ENCODE measurements around the gene RNGTT.
"Not testable (repeated sequence)": the region's sequence is repeated elsewhere in the genome, so short reads cannot be mapped to it uniquely, and the experiment has no call there.

Gene RNGTT

DNA sequence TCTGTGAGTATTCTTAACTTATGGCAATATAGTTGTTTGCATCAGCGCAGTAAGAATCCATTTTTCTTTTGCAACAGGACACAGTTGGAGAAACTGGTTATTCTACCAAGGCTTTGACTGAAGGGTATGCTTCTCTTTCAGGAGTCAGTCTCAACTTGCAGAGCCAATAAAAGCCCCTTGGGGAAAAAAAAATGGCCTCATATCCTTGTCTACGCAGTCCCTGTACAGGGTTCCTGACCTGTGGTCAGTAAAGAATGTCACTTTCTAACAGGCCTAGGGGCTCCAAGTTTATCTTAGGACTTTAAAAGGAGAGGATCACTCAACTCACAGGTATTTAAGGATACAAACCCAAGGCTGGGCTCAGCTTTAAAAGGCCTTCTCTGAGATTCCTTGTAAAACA is 6.9 kb upstream of the RNGTT start:
- no peak for DNase-seq (ENCODE audit: low read depth in 2 of 2)

DNA sequence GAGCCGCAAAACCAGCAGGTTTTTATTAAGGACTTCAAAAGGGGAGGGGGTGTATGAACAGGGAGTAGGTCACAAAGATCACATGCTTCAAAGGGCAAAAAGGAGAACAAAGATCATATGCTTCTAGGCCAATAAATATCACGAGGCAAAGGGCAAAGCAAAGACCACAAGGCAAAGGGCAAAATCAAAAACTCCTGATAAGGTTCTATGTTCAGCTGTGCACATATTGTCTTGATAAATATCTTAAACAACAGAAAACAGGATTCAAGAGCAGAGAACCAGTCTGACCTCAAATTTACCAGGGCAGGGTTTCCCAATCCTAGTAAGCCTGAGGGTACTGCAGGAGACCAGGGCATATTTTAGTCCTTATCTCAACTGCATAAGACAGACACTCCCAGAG is 5.8 kb upstream of the RNGTT start:
- not testable (repeated sequence) for DNase-seq (ENCODE audit: low read depth in 2 of 2)

DNA sequence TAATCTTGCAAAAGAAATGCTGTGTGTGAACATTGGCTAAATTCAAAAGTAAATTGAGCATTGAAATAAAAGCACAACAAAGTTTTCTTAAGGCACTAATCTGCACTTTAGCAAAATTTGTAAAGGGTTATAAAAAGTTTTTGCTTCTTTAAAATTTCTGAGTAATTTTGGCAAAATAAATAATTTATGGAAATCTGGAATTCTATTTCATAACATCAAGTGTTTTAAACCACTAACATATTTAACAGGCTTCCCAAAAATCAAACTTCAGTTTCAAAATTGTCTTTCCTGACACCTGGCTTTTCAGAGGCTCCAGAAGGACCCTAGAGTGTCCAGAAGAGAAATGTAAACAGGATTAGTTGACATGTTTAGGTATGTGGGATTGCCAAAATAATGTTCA is 4.5 kb upstream of the RNGTT start:
- DNase-seq (ENCODE audit: low read depth in 2 of 2): no peak

- DNase-seq (ENCODE audit: low read depth in 2 of 2): no peak
Observed at GRCh38 chr6:88965691-88966090, 2.3 kb upstream of the RNGTT start.

GRCh38 chr6:88964509-88964908 is 1.1 kb upstream of the RNGTT start:
- DNase-seq (ENCODE audit: low read depth in 2 of 2): no peak

- no peak for DNase-seq (ENCODE audit: low read depth in 2 of 2)
Observed at GRCh38 chr6:88958842-88959241, 4.6 kb downstream of the RNGTT start.

DNA sequence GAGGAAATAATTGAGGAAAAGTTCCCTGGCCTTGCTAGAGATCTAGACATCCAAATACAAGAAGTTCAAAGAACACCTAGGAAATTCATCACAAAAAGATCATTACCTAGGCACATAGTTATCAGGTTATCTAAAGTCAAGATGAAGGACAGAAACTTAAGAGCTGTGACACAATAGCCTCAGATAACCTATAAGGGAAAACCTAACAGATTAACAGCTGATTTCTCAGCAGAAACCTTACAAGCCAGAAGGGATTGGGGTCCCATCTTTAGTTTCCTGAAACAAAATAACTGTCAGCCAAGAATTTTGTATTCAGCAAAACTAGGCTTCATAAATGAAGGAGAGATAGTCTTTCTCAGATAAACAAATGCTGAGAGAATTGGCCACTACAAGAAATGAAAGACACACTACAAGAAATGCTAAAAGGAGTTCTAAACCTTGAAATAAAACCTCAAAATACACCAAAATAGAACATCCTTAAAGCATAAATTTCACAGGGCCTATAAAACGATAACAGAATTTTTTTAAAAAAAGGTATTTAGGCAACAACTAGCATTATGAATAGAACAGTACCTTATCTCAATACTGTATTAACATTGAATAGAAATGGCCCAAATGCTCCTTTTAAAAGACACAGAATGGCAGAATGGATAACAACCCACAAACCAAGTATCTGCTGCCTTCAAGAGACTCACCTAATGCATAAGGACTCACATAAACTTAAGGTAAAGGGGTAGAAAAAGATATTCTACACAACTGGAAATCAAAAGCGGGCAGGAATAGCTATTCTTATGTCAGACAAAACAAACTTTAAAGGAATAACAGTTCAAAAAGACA is 9.7 kb downstream of the RNGTT start:
- DNase-seq (ENCODE audit: low read depth in 2 of 2): no peak

DNA sequence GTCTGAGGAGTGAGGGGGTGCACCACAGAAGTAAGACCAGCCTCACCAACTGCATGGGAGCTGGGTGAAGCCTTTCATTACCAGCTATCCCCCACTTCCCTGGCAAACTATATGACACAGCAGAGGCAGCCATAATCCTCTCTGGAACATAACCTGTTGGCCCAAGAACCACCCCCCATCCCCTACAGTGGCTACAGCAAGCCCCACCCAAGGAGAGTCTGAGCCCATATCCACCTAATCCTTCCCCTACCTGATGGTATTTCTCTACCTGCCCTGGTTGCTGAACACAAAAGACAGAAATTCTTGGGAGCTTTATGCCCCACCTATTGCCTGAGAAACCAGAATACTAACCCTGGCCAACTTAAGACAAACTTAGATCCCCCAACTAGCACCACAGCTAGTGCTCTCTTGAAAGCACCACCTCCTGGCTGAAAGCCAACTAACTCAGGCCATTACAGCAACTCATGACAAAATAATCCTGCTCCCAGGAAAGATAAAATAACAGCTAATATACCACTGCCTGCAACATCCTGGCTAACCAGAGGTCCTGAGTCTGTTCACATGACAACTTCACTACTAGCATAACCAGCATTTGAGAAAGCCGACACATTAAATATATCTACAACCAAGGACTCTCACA is 11.2 kb downstream of the RNGTT start:
- no peak for DNase-seq (ENCODE audit: low read depth in 2 of 2)

GRCh38 chr6:88945415-88946008 is 17.9 kb downstream of the RNGTT start:
- no peak for DNase-seq (ENCODE audit: low read depth in 2 of 2)

- DNase-seq (ENCODE audit: low read depth in 2 of 2): no peak
Observed at GRCh38 chr6:88933521-88933920, 29.9 kb downstream of the RNGTT start.

- not testable (repeated sequence) for DNase-seq (ENCODE audit: low read depth in 2 of 2)
Observed at GRCh38 chr6:88932019-88932418, 31.4 kb downstream of the RNGTT start.

- DNase-seq (ENCODE audit: low read depth in 2 of 2): no peak
Observed at GRCh38 chr6:88922775-88923548, 40.5 kb downstream of the RNGTT start.

DNA sequence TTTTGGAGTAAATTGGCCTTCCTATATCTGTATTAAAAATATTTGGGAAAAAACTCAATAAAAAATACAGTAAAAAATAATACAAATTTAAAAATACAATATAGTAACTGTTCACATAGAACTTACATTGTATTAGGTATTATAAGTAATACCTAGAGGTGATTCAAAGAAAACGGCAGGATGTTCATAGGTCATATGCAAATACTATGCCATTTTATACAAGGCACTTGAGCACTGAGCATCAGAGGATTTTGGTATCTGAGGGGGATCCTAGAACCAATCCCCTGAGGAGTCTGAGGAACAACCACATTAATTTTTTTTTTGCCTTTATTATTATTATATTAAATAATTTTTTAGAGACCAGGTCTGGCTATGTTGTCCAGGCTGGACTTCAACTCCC is 41.7 kb downstream of the RNGTT start:
- no peak for DNase-seq (ENCODE audit: low read depth in 2 of 2)

DNA sequence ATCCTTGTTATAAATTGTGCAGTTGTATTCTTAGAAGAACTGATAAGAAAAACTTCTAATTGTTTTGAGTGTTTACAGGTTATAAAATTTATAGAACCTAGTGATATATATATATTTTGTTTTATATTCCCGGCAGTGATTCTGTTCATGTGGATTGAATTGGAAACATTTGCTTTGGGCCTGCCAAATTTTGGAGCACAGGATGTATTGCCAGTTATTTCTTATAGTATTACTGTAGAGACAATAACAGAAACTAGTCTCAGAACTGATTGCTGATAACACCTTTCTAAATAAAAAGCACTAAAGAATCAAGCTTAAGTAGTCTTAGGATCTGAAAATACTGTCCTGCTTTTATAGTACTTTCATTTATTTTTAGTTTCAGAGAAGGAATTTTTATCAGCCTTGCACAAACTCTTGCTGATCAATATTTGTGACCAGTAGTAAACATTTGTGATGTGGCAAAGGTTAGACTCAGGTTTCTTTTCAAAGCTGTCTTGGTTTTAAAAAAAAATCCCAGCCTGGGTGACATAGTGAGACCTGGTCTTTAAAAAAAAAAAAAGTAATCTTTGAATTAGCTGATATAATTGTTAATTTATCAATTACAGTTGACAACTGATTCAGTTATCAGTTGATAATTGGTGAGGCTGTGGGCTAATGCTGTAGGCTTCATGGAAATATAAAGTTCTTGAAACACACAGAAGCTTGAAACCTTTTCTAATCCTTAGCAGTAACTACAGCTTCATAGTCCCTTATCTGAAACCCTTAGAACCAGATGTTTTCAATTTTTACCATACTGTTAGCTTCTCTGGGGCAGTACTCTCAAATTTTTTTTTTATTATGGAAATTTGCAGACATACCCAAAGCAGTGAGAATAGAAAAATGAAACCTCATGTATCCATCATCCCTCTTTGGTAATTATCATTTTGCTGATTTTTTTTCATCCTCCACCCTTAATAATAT is 42.4 kb downstream of the RNGTT start:
- no peak for DNase-seq (ENCODE audit: low read depth in 2 of 2)

DNA sequence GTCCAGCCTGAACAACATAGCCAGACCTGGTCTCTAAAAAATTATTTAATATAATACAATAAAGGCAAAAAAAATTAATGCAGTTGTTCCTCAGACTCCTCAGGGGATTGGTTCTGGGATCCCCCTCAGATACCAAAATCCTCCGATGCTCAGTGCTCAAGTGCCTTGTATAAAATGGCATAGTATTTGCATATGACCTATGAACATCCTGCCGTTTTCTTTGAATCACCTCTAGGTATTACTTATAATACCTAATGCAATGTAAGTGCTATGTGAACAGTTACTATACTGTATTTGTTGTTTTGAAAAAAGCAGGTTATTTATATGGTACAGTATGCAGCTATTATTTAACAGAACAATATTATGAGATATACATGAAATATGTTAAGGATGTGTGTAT is 43.3 kb downstream of the RNGTT start:
- DNase-seq (ENCODE audit: low read depth in 2 of 2): no peak

- no peak for DNase-seq (ENCODE audit: low read depth in 2 of 2)
Observed at GRCh38 chr6:88919032-88919431, 44.4 kb downstream of the RNGTT start.

DNA sequence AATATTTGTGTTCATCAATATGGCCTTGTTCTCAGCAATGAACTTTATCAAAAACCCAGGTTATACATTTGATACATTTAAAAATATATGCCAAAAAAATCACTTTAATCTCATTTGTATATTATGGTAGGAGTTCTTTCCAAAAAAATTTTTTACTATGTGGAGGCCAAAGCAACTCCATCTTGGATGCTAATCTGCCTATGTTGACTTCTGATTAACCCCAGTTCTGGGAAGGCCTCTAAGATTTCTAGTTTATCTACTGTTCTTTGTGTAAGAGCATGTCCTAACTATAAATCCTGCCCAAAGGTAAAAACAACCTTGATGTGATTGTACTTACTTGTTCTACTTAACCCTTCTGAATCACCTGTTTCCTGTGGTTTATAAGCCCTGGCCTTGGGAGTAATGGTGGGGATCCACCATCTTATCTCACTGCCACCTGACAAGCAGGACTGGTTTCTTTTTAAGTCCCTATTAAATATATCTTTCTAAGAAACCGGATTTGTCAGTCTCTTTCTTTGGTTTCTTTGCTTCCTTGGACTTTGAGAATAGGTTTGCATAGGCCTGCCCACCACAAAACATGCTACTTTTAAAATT is 46.7 kb downstream of the RNGTT start:
- no peak for DNase-seq (ENCODE audit: low read depth in 2 of 2)

- DNase-seq (ENCODE audit: low read depth in 2 of 2): no peak
Observed at GRCh38 chr6:88914895-88915598, 48.4 kb downstream of the RNGTT start.

GRCh38 chr6:88914180-88914579 is 49.2 kb downstream of the RNGTT start:
- no peak for DNase-seq (ENCODE audit: low read depth in 2 of 2)

DNA sequence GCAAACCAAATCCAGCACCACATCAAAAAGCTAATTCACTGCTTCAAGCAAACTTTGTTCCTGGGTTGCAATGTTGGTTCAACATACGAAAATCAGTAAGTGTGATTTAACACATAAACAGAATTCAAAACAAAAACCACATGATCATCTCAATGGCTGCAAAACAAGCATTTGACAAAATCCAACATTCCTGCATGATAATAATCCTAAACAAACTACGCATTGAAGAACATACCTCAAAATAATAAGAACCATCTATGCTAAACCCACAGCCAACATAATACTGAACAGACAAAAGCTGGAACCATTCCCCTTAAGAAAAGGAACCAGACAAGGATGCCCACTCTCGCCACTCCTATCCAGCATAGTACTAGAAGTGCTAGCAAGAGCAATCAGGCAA is 49.9 kb downstream of the RNGTT start:
- DNase-seq (ENCODE audit: low read depth in 2 of 2): no peak

Measured in stimulated activated CD8-positive, alpha-beta memory T cell treated with anti-CD3 and anti-CD28 coated beads, Interleukin-15, amount 100 ng/mL, for 4 hours (primary cell).